Left cardiac atrium (tissue), 4 donors: ENCODE results near the gene SYTL1. TPM values are rescaled to one million over a fixed set of nuclear protein-coding genes. Genes with fewer than 3 reads are reported as not detected.
A peak's percentile ranks its signal among the peaks of the same experiment; 100 is the strongest.

ENCODE experiments used
- ATAC-seq, 2 donors: fragments of 200-7000 bp; cut with Tn5 transposase; one replicate each; pipeline ENCODE4 v1.9.1; 2020; ENCODE audit warnings: mild to moderate bottlenecking in 2 of 2, moderate library complexity in 2 of 2
- DNase-seq: peaks from one replicate; pipeline ENCODE4 v3.0.0-alpha.2; 2020
- intact Hi-C, 2 donors: fragments of 100-400 bp; cut with DNase I; formaldehyde crosslinking; loops; one replicate each; pipeline versions ENCODE4 v1.14.1 to v1.15.1; 2022 to 2023
- long read RNA-seq: library from polyadenylated mRNA; unstranded; transcript quantifications from one replicate; pipeline ENCODE4 v2.0.0, GENCODE V29; 2021
- total RNA-seq, 2 donors: library from RNA; stranded (reverse); fragmentation: NEBNext Ultra II Directional; extraction: Animal tissue kit (Norgen Biotek cat#: 25700); gene quantifications; one replicate each; pipeline ENCODE4 v1.2.1, GENCODE V29; 2021
- donor health status: DM: no; HTN: yes; CAD: no.
- donor health status: DM: no; HTN: yes; CAD: no; lungs with severe emphysema.
- donor health status: DM: yes; HTN: yes; CAD: no.
- donor health status: Dilated cardiomyopathy.

The SYTL1 gene, protein sequence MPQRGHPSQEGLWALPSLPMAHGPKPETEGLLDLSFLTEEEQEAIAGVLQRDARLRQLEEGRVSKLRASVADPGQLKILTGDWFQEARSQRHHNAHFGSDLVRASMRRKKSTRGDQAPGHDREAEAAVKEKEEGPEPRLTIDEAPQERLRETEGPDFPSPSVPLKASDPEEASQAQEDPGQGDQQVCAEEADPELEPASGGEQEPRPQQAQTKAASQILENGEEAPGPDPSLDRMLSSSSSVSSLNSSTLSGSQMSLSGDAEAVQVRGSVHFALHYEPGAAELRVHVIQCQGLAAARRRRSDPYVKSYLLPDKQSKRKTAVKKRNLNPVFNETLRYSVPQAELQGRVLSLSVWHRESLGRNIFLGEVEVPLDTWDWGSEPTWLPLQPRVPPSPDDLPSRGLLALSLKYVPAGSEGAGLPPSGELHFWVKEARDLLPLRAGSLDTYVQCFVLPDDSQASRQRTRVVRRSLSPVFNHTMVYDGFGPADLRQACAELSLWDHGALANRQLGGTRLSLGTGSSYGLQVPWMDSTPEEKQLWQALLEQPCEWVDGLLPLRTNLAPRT
- total RNA-seq: 1 to 10 TPM in 1 of 2 donors, under 1 TPM in 1; 0.81 to 2.4 TPM
- long read RNA-seq, partial matches to known transcripts: 0 of 1 reads
- long read RNA-seq, other reads (novel, unspliced or antisense): 1 of 1 reads

DNA sequence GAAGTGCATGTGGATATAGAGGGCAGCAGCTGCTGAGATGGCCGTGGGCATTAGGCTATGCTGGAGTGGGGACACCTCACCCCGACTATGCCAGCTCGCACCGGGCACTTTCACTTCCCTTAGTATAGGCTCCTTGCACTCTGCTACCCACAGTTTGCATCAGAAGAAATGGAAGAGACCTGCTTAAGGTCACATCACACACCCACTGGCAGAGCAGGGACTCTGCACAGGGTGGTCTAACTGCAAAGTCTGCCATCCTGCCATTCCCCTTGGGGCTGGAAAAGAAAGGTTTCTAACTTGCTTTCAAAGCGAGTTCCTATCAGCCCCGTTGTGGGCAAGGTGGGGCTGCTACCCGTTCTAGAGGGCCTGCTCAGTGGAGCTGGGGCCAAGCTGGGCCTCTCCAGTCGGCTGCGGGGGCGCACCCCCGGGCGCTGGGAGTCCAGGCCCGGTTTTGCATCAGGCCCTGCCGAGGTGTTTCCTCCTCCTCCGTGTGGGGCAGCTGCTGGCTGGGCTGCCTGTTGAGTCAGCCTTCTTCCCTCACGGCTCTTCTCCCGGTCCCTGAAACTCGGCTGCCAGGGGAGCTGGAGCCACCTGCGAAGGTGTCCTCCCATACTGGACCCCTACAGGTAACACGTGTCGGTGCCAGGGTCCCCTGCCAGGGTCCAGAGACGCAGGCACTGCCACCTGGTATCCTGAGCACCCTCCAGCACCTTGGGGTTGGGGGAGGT lies at the start of gene SYTL1:
Gene SYTL1 (plus strand): TSS at position 498 of the 728 bp plus-strand sequence. CDS start 3,313 bp downstream, outside the sequence.
- intact Hi-C loops: no loop called here
- ATAC-seq (peak; percentile 68 to 70), DNase-seq (no peak)

- intact Hi-C loops: no loop called here
- DNase-seq (no peak), ATAC-seq (peak; percentile 19 to 63)
Measured at GRCh38 chr1:27292106-27292505, 49.7 kb upstream of the SYTL1 start.

- ATAC-seq (no peak), DNase-seq (no peak)
- intact Hi-C loops: no loop called here
Measured at GRCh38 chr1:27293915-27294314, 47.9 kb upstream of the SYTL1 start.

GRCh38 chr1:27296773-27297291 lies 45.0 kb upstream of the SYTL1 start:
- DNase-seq (peak; percentile 77), ATAC-seq (peak in 1 of 2 donors; percentile 6)
- intact Hi-C loops: loop anchor here in 1 of 2 donors (5.0 kb wide), 1 partner anchor 370 kb away; no protein-coding TSS in a partner anchor

DNA sequence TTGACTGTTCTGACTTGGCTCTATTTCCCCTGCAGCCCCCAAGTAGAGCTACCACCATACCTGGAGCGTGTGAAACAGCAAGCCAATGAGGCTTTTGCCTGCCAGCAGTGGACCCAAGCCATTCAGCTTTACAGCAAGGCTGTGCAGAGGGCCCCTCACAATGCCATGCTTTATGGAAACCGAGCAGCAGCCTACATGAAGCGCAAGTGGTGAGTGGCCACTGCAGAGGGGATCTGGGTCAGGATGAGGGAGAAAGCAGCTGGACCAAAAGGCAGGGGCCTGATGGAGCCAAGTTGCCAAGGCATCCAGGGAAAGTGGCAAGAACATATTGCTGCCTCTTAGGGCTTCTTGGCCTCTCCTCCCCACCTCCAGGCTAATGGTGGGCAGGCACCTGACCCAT lies 43.9 kb upstream of the SYTL1 start:
- ATAC-seq (no peak), DNase-seq (no peak)
- intact Hi-C loops: loop anchor here in 1 of 2 donors (5.0 kb wide), 1 partner anchor 369 kb away; no protein-coding TSS in a partner anchor

- intact Hi-C loops: loop anchor here in 1 of 2 donors (5.0 kb wide), 1 partner anchor 368 kb away; no protein-coding TSS in a partner anchor
- no peak for DNase-seq
- ATAC-seq: no peak
Measured at GRCh38 chr1:27298632-27299384, 43.0 kb upstream of the SYTL1 start.

GRCh38 chr1:27299385-27300271 lies 42.2 kb upstream of the SYTL1 start:
- peak; percentile 73 to 78 for ATAC-seq
- intact Hi-C loops: loop anchor here (2.0 to 5.0 kb wide), 5 partner anchors 48 to 368 kb away; no protein-coding TSS in a partner anchor

GRCh38 chr1:27300341-27301051 lies 41.3 kb upstream of the SYTL1 start:
- DNase-seq: peak; percentile 83
- intact Hi-C loops: loop anchor here (2.0 to 5.0 kb wide), 4 partner anchors 47 to 306 kb away; no protein-coding TSS in a partner anchor
- peak; percentile 84 to 87 for ATAC-seq

More at GRCh38 chr1:27299385-27300271, 42.2 kb upstream of the SYTL1 start:
- peak; percentile 77 for DNase-seq

DNA sequence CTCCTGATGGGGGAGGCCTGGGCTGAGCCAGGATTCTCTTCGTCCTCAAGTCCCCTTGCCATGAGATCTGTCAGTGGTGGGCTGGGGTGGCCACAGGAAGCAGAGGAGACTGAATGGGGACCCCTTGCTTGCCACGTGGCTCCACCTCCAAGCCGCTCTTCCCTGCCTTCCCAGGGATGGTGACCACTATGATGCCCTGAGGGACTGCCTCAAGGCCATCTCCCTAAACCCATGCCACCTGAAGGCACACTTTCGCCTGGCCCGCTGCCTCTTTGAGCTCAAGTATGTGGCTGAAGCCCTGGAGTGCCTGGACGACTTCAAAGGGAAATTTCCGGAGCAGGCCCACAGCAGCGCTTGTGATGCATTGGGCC lies 40.8 kb upstream of the SYTL1 start:
- ATAC-seq: no peak
- intact Hi-C loops: loop anchor here (2.0 to 5.0 kb wide), 4 partner anchors 46 to 306 kb away; no protein-coding TSS in a partner anchor
- DNase-seq: no peak

GRCh38 chr1:27301582-27302199 lies 40.1 kb upstream of the SYTL1 start:
- no peak for ATAC-seq
- no peak for DNase-seq
- intact Hi-C loops: loop anchor here (2.0 to 5.0 kb wide), 5 partner anchors 46 to 305 kb away; no protein-coding TSS in a partner anchor

GRCh38 chr1:27302612-27303011 lies 39.2 kb upstream of the SYTL1 start:
- DNase-seq (no peak), ATAC-seq (no peak)
- intact Hi-C loops: loop anchor here (2.0 to 5.0 kb wide), 3 partner anchors 45 to 92 kb away; no protein-coding TSS in a partner anchor

DNA sequence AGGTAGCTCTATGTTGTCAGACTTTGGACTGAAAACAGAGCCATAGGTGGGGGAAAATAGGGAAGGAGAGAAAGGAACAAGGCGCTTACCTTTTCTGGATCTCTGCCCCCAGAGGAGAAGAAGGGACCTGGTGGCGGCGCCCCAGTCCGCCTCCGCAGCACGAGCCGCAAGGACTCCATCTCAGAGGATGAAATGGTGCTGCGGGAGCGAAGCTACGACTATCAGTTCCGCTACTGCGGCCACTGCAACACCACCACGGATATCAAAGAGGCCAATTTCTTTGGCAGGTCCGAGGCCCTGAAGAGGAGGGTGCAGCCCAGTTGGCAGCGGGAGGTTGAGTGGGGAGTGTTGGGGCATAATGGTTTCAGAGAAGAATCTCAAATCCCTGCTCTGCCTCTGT lies 38.3 kb upstream of the SYTL1 start:
- DNase-seq (no peak), ATAC-seq (no peak)
- intact Hi-C loops: loop anchor here (2.0 to 5.0 kb wide), 3 partner anchors 44 to 91 kb away; no protein-coding TSS in a partner anchor

GRCh38 chr1:27306071-27306470 lies 35.8 kb upstream of the SYTL1 start:
- intact Hi-C loops: loop anchor here in 1 of 2 donors (5.0 kb wide), 1 partner anchor 306 kb away; no protein-coding TSS in a partner anchor
- no peak for DNase-seq
- ATAC-seq: no peak

DNA sequence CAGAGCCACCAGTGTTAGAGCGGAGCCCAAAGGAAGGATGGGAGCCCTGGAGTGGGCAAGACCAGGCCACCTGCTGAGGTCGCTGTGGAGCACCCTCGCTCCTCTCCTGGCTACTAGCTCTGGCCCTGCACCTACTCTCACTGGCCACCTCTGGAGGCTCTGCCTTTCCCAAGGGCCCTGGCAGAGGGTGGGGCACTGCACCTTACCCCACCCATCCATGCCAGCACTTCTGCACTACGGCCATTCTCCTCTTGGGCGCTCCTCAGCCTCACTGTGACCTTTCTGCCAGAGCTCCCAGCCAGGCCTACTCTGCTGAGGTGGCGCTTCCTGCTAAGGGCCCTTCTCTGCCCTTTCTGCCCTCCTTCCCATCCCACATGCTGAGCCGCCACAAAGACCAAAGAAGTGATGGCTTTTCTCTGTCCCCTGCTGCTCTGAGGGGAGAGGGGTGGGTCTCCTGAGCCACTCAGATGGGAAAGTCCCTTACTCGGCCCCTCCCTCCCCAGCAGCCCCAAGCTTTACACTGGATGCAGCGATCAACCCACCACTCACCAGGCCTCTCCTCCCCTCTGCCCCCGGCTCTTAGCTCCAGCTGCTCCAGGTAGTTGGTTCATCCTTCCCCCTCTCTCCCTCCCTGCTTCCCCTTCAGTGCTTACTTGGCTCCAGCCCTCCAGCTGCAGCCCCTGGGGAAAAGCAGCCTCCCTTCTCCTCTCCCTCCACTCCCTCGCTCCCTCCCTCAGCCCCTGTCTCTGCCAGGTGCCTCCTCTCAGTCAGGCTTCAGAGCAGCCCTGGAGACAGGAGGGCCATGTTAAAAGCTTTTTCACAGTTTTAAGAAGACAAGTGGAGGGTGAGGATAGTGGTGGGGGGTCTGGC lies 34.7 kb upstream of the SYTL1 start:
- intact Hi-C loops: loop anchor here in 1 of 2 donors (5.0 kb wide), 1 partner anchor 305 kb away; no protein-coding TSS in a partner anchor
- ATAC-seq: peak in 1 of 2 donors; percentile 27
- DNase-seq: no peak
